ENCODE data around the gene ANKRD35. TPM values are rescaled to one million over a fixed set of nuclear protein-coding genes. Genes with fewer than 3 reads are reported as not detected.

Gene ANKRD35
- total and polyA plus RNA-seq, 9 of the 15 experiments (the other 6 are each of a cell fraction or from before 2014, with no cell fraction given): 0.07 to 0.14 (median 0.07) TPM; not detected in 5

GRCh38 chr1:145823565-145824498, 61.8 kb downstream of the ANKRD35 start, which contains the start of the genes POLR3C and RNF115 (continued):
- TF ChIP-seq EWSR1 (IDR thresholded peaks at IDR 0.05; ENCODE audit: borderline replicate concordance, low read depth, partially characterized antibody): no peak
- TF ChIP-seq ARID1B (IDR thresholded peaks at IDR 0.05): 0 out of 2 replicates have a peak, but pooled peaks have one; percentile 23
- TF ChIP-seq POLR2AphosphoS2 (IDR thresholded peaks at IDR 0.05; ENCODE audit: low read length): no peak
- TF ChIP-seq SOX6 (IDR thresholded peaks at IDR 0.05): peak; percentile 64; the same call in 1 of the 2 replicates
- TF ChIP-seq ZNF551 (CRISPR knock-in tag; IDR thresholded peaks at IDR 0.05): no peak
- peak; percentile 34; the same call in 1 of the 2 replicates for TF ChIP-seq JUND (IDR thresholded peaks at IDR 0.05; ENCODE audit: borderline replicate concordance, low read depth, low read length)
- TF ChIP-seq JUND (tag; IDR thresholded peaks at IDR 0.05; ENCODE audit: borderline replicate concordance, low read depth, low read length): no peak
- TF ChIP-seq THRB (CRISPR knock-in tag; conservative IDR thresholded peaks at IDR 0.05): no peak
- peak; percentile 85 for TF ChIP-seq AFF4 (CRISPR knock-in tag; IDR thresholded peaks at IDR 0.05)
- TF ChIP-seq YBX1 (IDR thresholded peaks at IDR 0.05): no peak
- no peak for TF ChIP-seq MCM7 (IDR thresholded peaks at IDR 0.05)
- peak; percentile 82 for TF ChIP-seq ZBTB40 (IDR thresholded peaks at IDR 0.05)
- TF ChIP-seq ZBTB40 (CRISPR knock-in tag; IDR thresholded peaks at IDR 0.05): no peak
